Astrocyte (in vitro differentiated cells and primary cell): ENCODE measurements around the gene KHK.

ENCODE experiments used
- CTCF ChIP-seq: IDR thresholded peaks from 2 replicates; pipeline ENCODE4 v1.5.1; 2011; ENCODE audit warnings: low read depth, mild to moderate bottlenecking, inconsistent platforms, low read length, moderate library complexity; ENCODE audit not compliant: insufficient read depth
- EZH2 ChIP-seq: IDR thresholded peaks from 2 replicates; pipeline ENCODE4 v1.6.1; 2012; ENCODE audit warnings: mild to moderate bottlenecking, low read length, inconsistent platforms; ENCODE audit not compliant: insufficient read depth

- TF ChIP-seq CTCF, result no peak
- TF ChIP-seq EZH2, result no peak
Observed at GRCh38 chr2:27050281-27050995, 36.1 kb upstream of the KHK start.
